GM12878 (cell line): Measurements from ENCODE around the gene AFTPH. TPM values are rescaled to one million over a fixed set of nuclear protein-coding genes. Genes with fewer than 3 reads are reported as not detected.

Experiments used
- ATAC-seq: fragments of 200-7000 bp; cut with Tn5 transposase; 3 replicates; pipeline ENCODE4 v1.9.1; 2020; ENCODE audit warnings: mild to moderate bottlenecking, moderate library complexity
- BruUV-seq: library from RNA; stranded (reverse); fragments of 400-500 nt; replicated peaks from 2 replicates; lab custom pipeline; 2021; lab: Mats Ljungman, UMichigan
- CTCF ChIA-PET: fragments of 300-600 bp; sonication (Branson Sonifier 250); formaldehyde crosslinking; extraction: SDS; loops from one replicate; lab custom pipeline; 2021; ENCODE audit warnings: inconsistent platforms; lab: Yijun Ruan, JAX
- POLR2A ChIA-PET: fragments of 350-600 bp; formaldehyde crosslinking; extraction: SDS; loops from one replicate; lab custom pipeline; 2021; ENCODE audit warnings: inconsistent platforms; lab: Charles Lee
- RAD21 ChIA-PET: fragments of 300-600 bp; sonication (Branson Sonifier 250); formaldehyde crosslinking; loops from one replicate; lab custom pipeline; 2023; ENCODE audit warnings: antibody characterized with exemption; ENCODE audit not compliant: unreplicated experiment; lab: Charles Lee
- SMC1A ChIA-PET: fragments of 300-600 bp; sonication (Branson Sonifier 250); formaldehyde crosslinking; loops from one replicate; lab custom pipeline; 2023; ENCODE audit not compliant: unreplicated experiment, uncharacterized antibody; lab: Charles Lee
- DNase-seq: peaks from one replicate; pipeline ENCODE4 v3.0.0-alpha.2; 2011; ENCODE audit warnings: low read depth, low spot score
- FAIRE-seq: peaks from 3 replicates; lab custom pipeline; 2011; peaks lifted over from hg19 to GRCh38; lab: Jason Lieb, UNC
- H2AFZ ChIP-seq: 2 replicates; pipeline ENCODE4 v1.6.0; 2011; ENCODE audit warnings: low read depth, low read length, control low read depth; ENCODE audit not compliant: control insufficient read depth
- H3K27ac ChIP-seq: 2 replicates; pipeline ENCODE4 v1.5.1; 2011; ENCODE audit warnings: control low read depth; ENCODE audit not compliant: control insufficient read depth, insufficient read depth
- H3K27me3 ChIP-seq, 2 experiments: replicated peaks in 1 of 2; 2 replicates each; pipeline versions ENCODE4 v1.6.0 to v1.6.1; 2011; ENCODE audit warnings: low read length in 1 of 2; ENCODE audit not compliant: control insufficient read depth in 2 of 2, insufficient read depth in 2 of 2
- H3K36me3 ChIP-seq, 2 experiments: 2 replicates each; pipeline ENCODE4 v1.5.1; 2011; ENCODE audit warnings: low read length in 1 of 2; ENCODE audit not compliant: control insufficient read depth in 2 of 2, insufficient read depth in 2 of 2
- H3K4me1 ChIP-seq: 2 replicates; pipeline ENCODE4 v1.6.1; 2011; ENCODE audit warnings: mild to moderate bottlenecking, low read length, moderate library complexity, mixed read lengths; ENCODE audit not compliant: control insufficient read depth, insufficient read depth
- H3K4me2 ChIP-seq: 2 replicates; pipeline ENCODE4 v1.6.0; 2011; ENCODE audit warnings: control low read depth; ENCODE audit not compliant: control insufficient read depth, insufficient read depth
- H3K4me3 ChIP-seq: fragments of 200-600 bp; sonication (generic); 2 replicates; pipeline ENCODE4 v1.5.1; 2016
- H3K79me2 ChIP-seq: 2 replicates; pipeline ENCODE4 v1.6.0; 2011; ENCODE audit warnings: low read length; ENCODE audit not compliant: control insufficient read depth, insufficient read depth
- H3K9ac ChIP-seq: 2 replicates; pipeline ENCODE4 v1.8.0; 2011; ENCODE audit warnings: low read length, control low read depth, mixed read lengths; ENCODE audit not compliant: control insufficient read depth, insufficient read depth
- H3K9me3 ChIP-seq: replicated peaks from 3 replicates; pipeline ENCODE4 v1.5.1; 2011; ENCODE audit warnings: mild to moderate bottlenecking, low read length; ENCODE audit not compliant: control insufficient read depth, insufficient read depth
- H4K20me1 ChIP-seq: 2 replicates; pipeline ENCODE4 v1.6.0; 2011; ENCODE audit not compliant: control insufficient read depth, insufficient read depth
- NKRF ChIP-seq: fragments of 450-650 bp; conservative IDR thresholded peaks from 2 replicates; pipeline ENCODE4 v1.6.1; 2017; ENCODE audit warnings: mild to moderate bottlenecking, moderate library complexity
- WGBS: methylation state at CpG from one replicate; pipeline ENCODE4 v1.1.6; 2016; ENCODE audit warnings: low lambda C conversion rate; ENCODE audit not compliant: insufficient replicate concordance, insufficient coverage; ENCODE audit errors: missing lambda C conversion rate; 5-methylcytosine and 5-hydroxymethylcytosine counted together
- in situ Hi-C: fragments of 300-500 bp; cut with MboI; formaldehyde crosslinking; loops from 9 replicates; pipeline ENCODE4 v1.14.3; 2018; ENCODE audit warnings: mixed read lengths
- intact Hi-C: fragments of 100-400 bp; cut with micrococcal nuclease; formaldehyde crosslinking; loops from one replicate; pipeline ENCODE4 v1.14.2; 2022; ENCODE audit not compliant: unreplicated experiment
- polyA plus RNA-seq, 11 experiments: library from polyadenylated mRNA; depleted of rRNA in 4 of 11; unstranded in 6 of 11; stranded (reverse) in 5 of 11; fragments of >200 nt; fragmentation: Nextera tagmentation in 4 of 11; fragmentation: Illumina TruSeq in 1 of 11; extraction: Ambion mirVana in 4 of 11; extraction: Trizol in 1 of 11; gene quantifications; 1 replicate in 1 of 11; 2 replicates in 10 of 11; pipeline versions ENCODE4 v1.2.1 to v1.2.3, GENCODE V29; 2011 to 2016; ENCODE audit warnings: inconsistent platforms in 2 of 11, missing spikeins in 2 of 11, low read depth in 1 of 11
- total RNA-seq, 4 experiments: library from RNA; depleted of rRNA in 3 of 4; stranded (reverse); fragments of >200 nt in 3 of 4; fragmentation: Illumina TruSeq in 1 of 4; extraction: Trizol in 1 of 4; gene quantifications; 2 replicates each; pipeline versions ENCODE4 v1.2.1 to v1.2.3, GENCODE V29; 2013 to 2021

AFTPH gene
- total and polyA plus RNA-seq, 10 of the 15 experiments (the other 5 are each of a cell fraction or from before 2014, with no cell fraction given) = 25.6 to 77.3 (median 39.5) TPM

- ChIA-PET POLR2A (interaction anchor here (1.0 to 2.4 kb wide), 2 partner anchors 10 to 21 kb away, joined by 4 to 8 read pairs; no protein-coding TSS in a partner anchor), SMC1A (interaction anchor here (0.6 to 2.4 kb wide), 7 partner anchors 9 to 297 kb away, joined by 3 to 13 read pairs (median 3); no protein-coding TSS in a partner anchor), CTCF (interaction anchor here (0.9 to 5.4 kb wide), 3 partner anchors 12 to 39 kb away, joined by 3 to 18 read pairs (median 3); no protein-coding TSS in a partner anchor), RAD21 (interaction anchor here (0.5 to 1.4 kb wide), 5 partner anchors 9 to 148 kb away, joined by 3 read pairs; no protein-coding TSS in a partner anchor)
- in situ Hi-C loops = no loop called here
- Histone ChIP-seq H2AFZ (no peak overlapping the region), H3K79me2 (peaks cover under 1% of the 10 kb centered on the region; the same call in 1 of the 2 replicates), H3K4me1 (peaks cover 8% of the 10 kb centered on the region), H3K9me3 (no peaks in the 10 kb centered on the region), H3K9ac (no peak overlapping the region), H3K27me3 (no peaks in the 10 kb centered on the region), H3K4me2 (no peak overlapping the region), H3K4me3 (no peak overlapping the region), H3K36me3 (peaks cover 3 to 9% of the 10 kb centered on the region in 2 experiments; a peak in 2 of 4 replicates), H3K27ac (no peak overlapping the region), H4K20me1 (no peaks in the 10 kb centered on the region)
- no peak for TF ChIP-seq NKRF
- no peak for FAIRE-seq
- no peak for ATAC-seq
- 70% methylated on average over 14 of the region's 14 CpGs for WGBS
- no peak for DNase-seq
- intact Hi-C loops = no loop called here
- BruUV-seq = no TSS peak
These were observed 104.0 kb downstream of the AFTPH start for GRCh38 chr2:64627860-64628841.
